HG03565 (cell line): Measurements from ENCODE around the gene C2orf76.
"Not testable (repeated sequence)": the region's sequence is repeated elsewhere in the genome, so short reads cannot be mapped to it uniquely, and the experiment has no call there.

Experiments used
- ATAC-seq: cut with Tn5 transposase; IDR thresholded peaks from one replicate; pipeline ENCODE4 v1.9.1; 2021; ENCODE audit warnings: mild to moderate bottlenecking, moderate library complexity; ENCODE audit not compliant: unreplicated experiment

C2orf76 gene

GRCh38 chr2:119301413-119301812, 65.2 kb downstream of the C2orf76 start:
- ATAC-seq, result no peak

- no peak for ATAC-seq
Observed at GRCh38 chr2:119295688-119296375, 70.8 kb downstream of the C2orf76 start.

GRCh38 chr2:119294671-119295070, 72.0 kb downstream of the C2orf76 start:
- no peak for ATAC-seq

- no peak for ATAC-seq
Observed at GRCh38 chr2:119293900-119294299, 72.7 kb downstream of the C2orf76 start.

GRCh38 chr2:119293254-119293653, 73.4 kb downstream of the C2orf76 start:
- ATAC-seq, result no peak

GRCh38 chr2:119292226-119292625, 74.4 kb downstream of the C2orf76 start:
- ATAC-seq, result no peak

- no peak for ATAC-seq
Observed at GRCh38 chr2:119291588-119292167, 75.0 kb downstream of the C2orf76 start.

- ATAC-seq, result no peak
Observed at GRCh38 chr2:119290859-119291587, 75.6 kb downstream of the C2orf76 start.

GRCh38 chr2:119289642-119290041, 77.0 kb downstream of the C2orf76 start:
- no peak for ATAC-seq

- ATAC-seq, result no peak
Observed at GRCh38 chr2:119289093-119289492, 77.5 kb downstream of the C2orf76 start.

GRCh38 chr2:119288576-119288975, 78.1 kb downstream of the C2orf76 start:
- no peak for ATAC-seq

GRCh38 chr2:119286661-119287060, 80.0 kb downstream of the C2orf76 start:
- ATAC-seq, result no peak

GRCh38 chr2:119283873-119284331, 82.7 kb downstream of the C2orf76 start:
- no peak for ATAC-seq

- no peak for ATAC-seq
Observed at GRCh38 chr2:119282996-119283511, 83.6 kb downstream of the C2orf76 start.

- no peak for ATAC-seq
Observed at GRCh38 chr2:119282146-119282995, 84.3 kb downstream of the C2orf76 start.

GRCh38 chr2:119280680-119281079, 86.0 kb downstream of the C2orf76 start:
- ATAC-seq, result no peak

- no peak for ATAC-seq
Observed at GRCh38 chr2:119279666-119280065, 87.0 kb downstream of the C2orf76 start.

GRCh38 chr2:119278946-119279345, 87.7 kb downstream of the C2orf76 start:
- ATAC-seq, result no peak

- not testable (repeated sequence) for ATAC-seq
Observed at GRCh38 chr2:119278385-119278784, 88.2 kb downstream of the C2orf76 start.

GRCh38 chr2:119276864-119277263, 89.8 kb downstream of the C2orf76 start:
- no peak for ATAC-seq

GRCh38 chr2:119267604-119268003, 99.0 kb downstream of the C2orf76 start:
- ATAC-seq, result no peak
